Eye (tissue), 1 donor: ENCODE measurements around the gene PRDM8.
"Not testable (repeated sequence)": the region's sequence is repeated elsewhere in the genome, so short reads cannot be mapped to it uniquely, and the experiment has no call there.

ENCODE experiments used
- DNase-seq: peaks from one replicate; pipeline ENCODE4 v3.0.0-alpha.2; 2015

The PRDM8 gene

GRCh38 chr4:80231180-80231579, 33.9 kb downstream of the PRDM8 start:
- no peak for DNase-seq

- DNase-seq: no peak
Observed at GRCh38 chr4:80232707-80233370, 35.5 kb downstream of the PRDM8 start.

- DNase-seq: no peak
Observed at GRCh38 chr4:80233390-80233789, 36.1 kb downstream of the PRDM8 start.

- no peak for DNase-seq
Observed at GRCh38 chr4:80235451-80235850, 38.1 kb downstream of the PRDM8 start.

- no peak for DNase-seq
Observed at GRCh38 chr4:80237992-80238391, 40.7 kb downstream of the PRDM8 start.

- DNase-seq: no peak
Observed at GRCh38 chr4:80239480-80240150, 42.3 kb downstream of the PRDM8 start.

- no peak for DNase-seq
Observed at GRCh38 chr4:80240976-80241375, 43.7 kb downstream of the PRDM8 start.

GRCh38 chr4:80243274-80244018, 46.1 kb downstream of the PRDM8 start:
- DNase-seq: no peak

- DNase-seq: not testable (repeated sequence)
Observed at GRCh38 chr4:80247484-80247883, 50.2 kb downstream of the PRDM8 start.

GRCh38 chr4:80249144-80249543, 51.8 kb downstream of the PRDM8 start:
- no peak for DNase-seq

- no peak for DNase-seq
Observed at GRCh38 chr4:80252427-80252826, 55.1 kb downstream of the PRDM8 start.

GRCh38 chr4:80252953-80253352, 55.6 kb downstream of the PRDM8 start:
- no peak for DNase-seq

- DNase-seq: no peak
Observed at GRCh38 chr4:80253510-80253909, 56.2 kb downstream of the PRDM8 start.
